OCI-LY1 (cell line): Measurements from ENCODE around the gene GALNT2.

ENCODE experiments used
- EZH2 ChIP-seq: fragments of 200-600 bp; sonication (generic), shearing (Covaris generic); IDR thresholded peaks from 2 replicates; pipeline ENCODE4 v1.8.0; 2017; ENCODE audit warnings: borderline replicate concordance, mixed run types, mild to moderate bottlenecking, antibody characterized with exemption, low read length, moderate library complexity, mixed read lengths
- TF ChIP-seq, protein P1 (sequence below): fragments of 200-600 bp; sonication (generic), shearing (Covaris generic); IDR thresholded peaks from 2 replicates; pipeline ENCODE4 v1.5.1; 2017; ENCODE audit warnings: mild to moderate bottlenecking, antibody characterized with exemption, low read length, moderate library complexity, mixed read lengths

DNA sequence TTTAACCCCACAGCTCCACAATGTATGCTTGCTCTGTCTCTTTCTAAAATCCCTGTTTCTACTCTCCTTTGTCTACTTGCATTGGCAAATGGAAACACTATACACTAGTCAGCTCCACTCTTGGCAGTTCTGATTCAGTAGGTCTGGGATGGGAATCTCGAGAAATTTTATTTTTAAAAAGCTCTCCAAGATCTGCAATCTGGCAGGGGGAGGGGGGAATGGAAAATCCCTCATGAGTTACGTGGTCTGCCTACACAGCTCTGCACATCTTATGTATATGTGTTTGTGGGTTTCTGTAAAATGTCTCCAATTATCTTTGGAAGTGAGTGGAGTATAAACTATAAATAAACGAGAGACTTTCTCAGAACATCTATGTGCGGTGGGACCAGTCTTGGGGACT lies 9.9 kb upstream of the GALNT2 start:
- TF ChIP-seq, protein P1, sequence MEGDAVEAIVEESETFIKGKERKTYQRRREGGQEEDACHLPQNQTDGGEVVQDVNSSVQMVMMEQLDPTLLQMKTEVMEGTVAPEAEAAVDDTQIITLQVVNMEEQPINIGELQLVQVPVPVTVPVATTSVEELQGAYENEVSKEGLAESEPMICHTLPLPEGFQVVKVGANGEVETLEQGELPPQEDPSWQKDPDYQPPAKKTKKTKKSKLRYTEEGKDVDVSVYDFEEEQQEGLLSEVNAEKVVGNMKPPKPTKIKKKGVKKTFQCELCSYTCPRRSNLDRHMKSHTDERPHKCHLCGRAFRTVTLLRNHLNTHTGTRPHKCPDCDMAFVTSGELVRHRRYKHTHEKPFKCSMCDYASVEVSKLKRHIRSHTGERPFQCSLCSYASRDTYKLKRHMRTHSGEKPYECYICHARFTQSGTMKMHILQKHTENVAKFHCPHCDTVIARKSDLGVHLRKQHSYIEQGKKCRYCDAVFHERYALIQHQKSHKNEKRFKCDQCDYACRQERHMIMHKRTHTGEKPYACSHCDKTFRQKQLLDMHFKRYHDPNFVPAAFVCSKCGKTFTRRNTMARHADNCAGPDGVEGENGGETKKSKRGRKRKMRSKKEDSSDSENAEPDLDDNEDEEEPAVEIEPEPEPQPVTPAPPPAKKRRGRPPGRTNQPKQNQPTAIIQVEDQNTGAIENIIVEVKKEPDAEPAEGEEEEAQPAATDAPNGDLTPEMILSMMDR = no peak
- no peak for TF ChIP-seq EZH2
